Naive thymus-derived CD4-positive, alpha-beta T cell (primary cell): Measurements from ENCODE around the gene P2RX3. TPM values are rescaled to one million over a fixed set of nuclear protein-coding genes. Genes with fewer than 3 reads are reported as not detected.

Experiments
- ATAC-seq: fragments of 150-1000 bp; cut with Tn5 transposase; 2 replicates; pipeline ENCODE4 v1.10.0; 2021; ENCODE audit warnings: mild to moderate bottlenecking, moderate library complexity
- CTCF ChIA-PET: fragments of 350-600 bp; sonication (Branson Sonifier 250); formaldehyde crosslinking; loops from one replicate; lab custom pipeline; 2021; ENCODE audit warnings: antibody characterized with exemption; lab: Charles Lee
- POLR2A ChIA-PET: fragments of 350-600 bp; sonication (Branson Sonifier 250); formaldehyde crosslinking; loops from one replicate; lab custom pipeline; 2021; ENCODE audit warnings: antibody characterized with exemption, inconsistent platforms; lab: Charles Lee
- DNase-seq, 9 donors: peaks; one replicate each; pipeline versions ENCODE4 v3.0.0 to v3.0.0-alpha.2; 2020 to 2022; ENCODE audit warnings: mixed read lengths in 1 of 9
- H3K27ac ChIP-seq: one replicate; pipeline ENCODE4 v1.7.0; 2013; ENCODE audit warnings: mild to moderate bottlenecking, low read depth, low read length, moderate library complexity
- H3K27me3 ChIP-seq, 2 donors: one replicate each; pipeline ENCODE4 v1.7.0; 2013; ENCODE audit warnings: low read length in 2 of 2, mild to moderate bottlenecking in 2 of 2, moderate library complexity in 2 of 2; ENCODE audit not compliant: control insufficient read depth in 2 of 2, insufficient read depth in 2 of 2
- H3K36me3 ChIP-seq, 3 experiments: 1 replicate in 2 of 3; 2 replicates in 1 of 3; pipeline ENCODE4 v1.7.0; 2013; ENCODE audit warnings: low read length in 3 of 3, mild to moderate bottlenecking in 3 of 3, moderate library complexity in 1 of 3; ENCODE audit not compliant: insufficient read depth in 3 of 3, control insufficient read depth in 2 of 3
- H3K4me1 ChIP-seq, 2 donors: one replicate each; pipeline ENCODE4 v1.7.0; 2013; ENCODE audit warnings: low read length in 2 of 2, mild to moderate bottlenecking in 2 of 2, moderate library complexity in 1 of 2; ENCODE audit not compliant: control insufficient read depth in 2 of 2, insufficient read depth in 2 of 2
- H3K4me3 ChIP-seq: 2 replicates; pipeline ENCODE4 v1.7.0; 2013; ENCODE audit warnings: mild to moderate bottlenecking, low read length
- H3K9me3 ChIP-seq, 3 experiments: 1 replicate in 2 of 3; 2 replicates in 1 of 3; pipeline ENCODE4 v1.7.0; 2013; ENCODE audit warnings: low read length in 3 of 3; ENCODE audit not compliant: control insufficient read depth in 2 of 3
- H3K27ac Mint-ChIP-seq, 9 donors: one replicate each; pipeline ENCODE4 v1.8.0; 2020 to 2022; ENCODE audit warnings: mixed read lengths in 9 of 9, mild to moderate bottlenecking in 8 of 9, moderate library complexity in 5 of 9, inconsistent platforms in 2 of 9
- H3K27me3 Mint-ChIP-seq, 5 donors: one replicate each; pipeline ENCODE4 v1.8.0; 2021 to 2022; ENCODE audit warnings: mixed read lengths in 5 of 5, mild to moderate bottlenecking in 1 of 5
- H3K36me3 Mint-ChIP-seq, 5 donors: one replicate each; pipeline ENCODE4 v1.8.0; 2020 to 2022; ENCODE audit warnings: mixed read lengths in 5 of 5, mild to moderate bottlenecking in 3 of 5, inconsistent platforms in 1 of 5
- H3K4me1 Mint-ChIP-seq, 7 donors: one replicate each; pipeline ENCODE4 v1.8.0; 2020 to 2022; ENCODE audit warnings: mixed read lengths in 7 of 7, mild to moderate bottlenecking in 3 of 7, inconsistent platforms in 1 of 7
- H3K4me3 Mint-ChIP-seq, 10 donors: one replicate each; pipeline ENCODE4 v1.8.0; 2020 to 2022; ENCODE audit warnings: mild to moderate bottlenecking in 10 of 10, mixed read lengths in 10 of 10, moderate library complexity in 6 of 10, inconsistent platforms in 2 of 10
- H3K9me3 Mint-ChIP-seq, 11 donors: one replicate each; pipeline ENCODE4 v1.8.0; 2020 to 2022; ENCODE audit warnings: mixed read lengths in 11 of 11, mild to moderate bottlenecking in 4 of 11, inconsistent platforms in 1 of 11, moderate library complexity in 1 of 11
- intact Hi-C, 2 donors: fragments of 100-400 bp; cut with micrococcal nuclease; formaldehyde crosslinking; loops; one replicate each; pipeline ENCODE4 v1.15.1; 2023
- polyA plus RNA-seq, 2 donors: library from polyadenylated mRNA; unstranded; fragments of 300-500 nt; fragmentation: Illumina TruSeq; gene quantifications; one replicate each; pipeline ENCODE4 v1.2.3, GENCODE V29; 2021
- total RNA-seq, 6 experiments: library from RNA in 5 of 6; stranded (reverse) in 5 of 6; gene quantifications; 1 replicate in 5 of 6; 2 replicates in 1 of 6; pipeline ENCODE4 v1.2.3 and lab custom pipeline; 2021 to 2026

P2RX3 gene
- total and polyA plus RNA-seq, 7 experiments from 2014 or later: not detected

DNA sequence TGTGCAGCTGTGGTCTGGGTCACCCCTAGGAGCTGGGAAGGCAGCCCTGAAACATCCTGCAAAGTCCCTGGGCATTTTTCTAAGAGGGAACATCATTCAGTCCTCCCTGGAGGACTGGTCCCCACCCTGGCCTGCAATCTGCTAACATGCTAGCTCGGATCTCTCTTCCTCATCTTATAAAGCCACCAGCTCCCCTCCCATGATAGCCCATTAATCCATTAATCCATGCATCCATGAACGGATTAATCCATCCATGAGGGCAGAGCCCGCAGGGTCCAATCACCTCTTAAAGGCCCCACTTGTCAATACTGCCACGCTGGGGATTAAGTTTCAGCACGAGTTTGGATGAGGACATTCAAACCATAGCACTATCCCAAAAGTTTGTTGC is 30.7 kb downstream of the P2RX3 start:
- H3K4me3 Mint-ChIP-seq: no peak overlapping the region
- no peaks in the 10 kb centered on the region for H3K4me1 Mint-ChIP-seq
- H3K36me3 ChIP-seq: no peaks in the 10 kb centered on the region
- H3K27me3 ChIP-seq: peaks cover 0 to 4% of the 10 kb centered on the region in 2 donors
- DNase-seq (no peak), ATAC-seq (no peak)
- H3K36me3 Mint-ChIP-seq: no peaks in the 10 kb centered on the region
- no peak overlapping the region for H3K4me3 ChIP-seq
- ChIA-PET POLR2A (no interaction called here), CTCF (no interaction called here)
- H3K9me3 Mint-ChIP-seq: no peaks in the 10 kb centered on the region
- H3K4me1 ChIP-seq: no peaks in the 10 kb centered on the region
- H3K9me3 ChIP-seq: no peaks in the 10 kb centered on the region
- intact Hi-C loops: no loop called here
- no peak overlapping the region for H3K27ac Mint-ChIP-seq
- no peak overlapping the region for H3K27ac ChIP-seq
- no peaks in the 10 kb centered on the region for H3K27me3 Mint-ChIP-seq

DNA sequence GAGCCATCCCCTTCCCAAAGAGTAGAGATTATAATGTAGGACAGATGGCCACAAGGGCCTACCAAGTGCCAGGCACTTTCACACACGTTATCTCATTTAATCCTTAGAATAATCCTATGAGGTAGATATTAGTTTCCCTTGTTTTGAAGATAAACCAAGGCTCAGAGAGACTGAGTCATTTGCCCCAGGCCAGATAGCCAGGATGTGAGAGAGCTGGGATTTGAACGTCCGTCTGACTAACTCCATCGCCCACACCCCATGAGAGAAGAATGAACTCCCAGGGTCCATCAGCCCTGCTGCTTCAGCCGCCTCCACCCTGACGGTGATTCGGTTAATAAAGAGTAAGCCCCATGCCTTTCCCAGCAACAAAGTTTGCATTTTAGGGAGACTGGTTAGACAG is 32.1 kb downstream of the P2RX3 start:
- H3K36me3 Mint-ChIP-seq: no peaks in the 10 kb centered on the region
- Histone ChIP-seq H3K4me1 (no peaks in the 10 kb centered on the region), H3K9me3 (no peaks in the 10 kb centered on the region), H3K27me3 (no peaks in the 10 kb centered on the region), H3K4me3 (no peak overlapping the region), H3K36me3 (no peaks in the 10 kb centered on the region), H3K27ac (no peak overlapping the region)
- H3K27me3 Mint-ChIP-seq: no peaks in the 10 kb centered on the region
- no peak overlapping the region for H3K4me3 Mint-ChIP-seq
- ChIA-PET POLR2A (no interaction called here), CTCF (interaction anchor here (0.6 kb wide), 1 partner anchor 1301 kb away, joined by 3 read pairs; no protein-coding TSS in a partner anchor)
- no peaks in the 10 kb centered on the region for H3K9me3 Mint-ChIP-seq
- ATAC-seq (no peak), DNase-seq (no peak)
- intact Hi-C loops: no loop called here
- no peak overlapping the region for H3K27ac Mint-ChIP-seq
- H3K4me1 Mint-ChIP-seq: no peaks in the 10 kb centered on the region

DNA sequence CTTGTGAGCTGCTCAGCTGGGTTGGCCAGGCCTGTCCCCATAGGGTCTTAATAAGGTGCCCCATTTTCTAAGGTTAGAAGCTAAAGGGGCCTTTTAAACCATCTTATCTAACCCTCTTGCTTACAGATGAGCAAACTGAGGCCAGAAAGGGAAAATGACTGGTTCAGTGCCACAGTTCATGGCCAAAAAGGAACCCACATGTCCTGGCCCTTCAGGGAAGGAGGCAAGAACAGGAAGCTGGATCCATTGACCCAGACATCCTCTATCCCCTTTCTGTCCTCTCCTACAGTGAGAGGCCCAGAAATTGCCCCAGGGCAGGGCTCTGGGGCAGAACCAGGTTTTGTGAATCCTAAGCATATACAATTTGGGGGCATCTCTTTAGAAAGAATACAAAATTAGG is 32.8 kb downstream of the P2RX3 start:
- Histone ChIP-seq H3K36me3 (no peaks in the 10 kb centered on the region), H3K4me1 (no peaks in the 10 kb centered on the region), H3K27me3 (no peaks in the 10 kb centered on the region), H3K4me3 (no peak overlapping the region), H3K9me3 (no peaks in the 10 kb centered on the region), H3K27ac (no peak overlapping the region)
- no peak for ATAC-seq
- POLR2A ChIA-PET: no interaction called here
- intact Hi-C loops: no loop called here
- H3K27ac Mint-ChIP-seq: no peak overlapping the region
- no peak for DNase-seq
- H3K27me3 Mint-ChIP-seq: no peaks in the 10 kb centered on the region
- H3K36me3 Mint-ChIP-seq: no peaks in the 10 kb centered on the region
- H3K4me3 Mint-ChIP-seq: no peak overlapping the region
- CTCF ChIA-PET: interaction anchor here (0.6 kb wide), 1 partner anchor 1300 kb away, joined by 3 read pairs; no protein-coding TSS in a partner anchor
- no peaks in the 10 kb centered on the region for H3K9me3 Mint-ChIP-seq
- H3K4me1 Mint-ChIP-seq: no peaks in the 10 kb centered on the region

- no peak overlapping the region for H3K27ac ChIP-seq
- H3K4me3 ChIP-seq: no peak overlapping the region
- H3K9me3 ChIP-seq: no peaks in the 10 kb centered on the region
- Mint-ChIP-seq H3K36me3 (no peaks in the 10 kb centered on the region), H3K4me3 (no peak overlapping the region), H3K4me1 (no peaks in the 10 kb centered on the region), H3K27me3 (peaks cover 0 to 10% (median 5%) of the 10 kb centered on the region in 5 donors), H3K27ac (no peak overlapping the region), H3K9me3 (no peaks in the 10 kb centered on the region)
- no peak for DNase-seq
- H3K27me3 ChIP-seq: no peaks in the 10 kb centered on the region
- ChIA-PET POLR2A (no interaction called here), CTCF (interaction anchor here (1.0 kb wide), 1 partner anchor 120 kb away, joined by 3 read pairs; no protein-coding TSS in a partner anchor)
- ATAC-seq: no peak
- no peaks in the 10 kb centered on the region for H3K4me1 ChIP-seq
- H3K36me3 ChIP-seq: no peaks in the 10 kb centered on the region
- intact Hi-C loops: no loop called here
These were observed 35.0 kb downstream of the P2RX3 start for GRCh38 chr11:57373146-57373545.

GRCh38 chr11:57374966-57375365 is 36.8 kb downstream of the P2RX3 start:
- CTCF ChIA-PET: no interaction called here

DNA sequence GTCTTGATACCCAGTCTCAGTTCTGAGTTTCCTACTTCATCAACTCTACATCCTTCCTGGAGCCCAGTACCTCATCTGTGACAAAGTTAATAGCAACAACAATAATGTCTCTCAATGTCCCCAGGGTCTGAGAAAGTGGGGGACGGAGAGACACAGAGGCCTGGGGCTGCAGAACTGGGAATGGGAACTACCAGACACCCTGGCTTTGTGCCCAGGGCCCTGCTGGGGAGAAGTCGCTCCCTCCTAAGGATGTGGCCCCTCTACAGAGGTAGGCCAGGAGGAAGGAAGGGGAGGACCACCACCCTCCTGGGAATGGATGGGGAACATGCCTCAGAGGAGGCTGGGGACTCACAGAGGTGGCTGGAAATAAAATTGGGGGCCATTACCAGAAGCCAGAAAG is 37.3 kb downstream of the P2RX3 start:
- Histone ChIP-seq H3K4me3 (no peak overlapping the region), H3K27me3 (peaks cover 0 to 2% of the 10 kb centered on the region in 2 donors), H3K9me3 (no peaks in the 10 kb centered on the region), H3K27ac (no peak overlapping the region), H3K4me1 (no peaks in the 10 kb centered on the region), H3K36me3 (no peaks in the 10 kb centered on the region)
- intact Hi-C loops: no loop called here
- Mint-ChIP-seq H3K36me3 (no peaks in the 10 kb centered on the region), H3K27me3 (peaks cover 2 to 15% (median 9%) of the 10 kb centered on the region in 5 donors), H3K4me3 (no peak overlapping the region), H3K27ac (no peak overlapping the region), H3K4me1 (no peaks in the 10 kb centered on the region), H3K9me3 (peaks cover 0 to 3% (median 0%) of the 10 kb centered on the region in 11 donors)
- ATAC-seq (no peak), DNase-seq (no peak)
- ChIA-PET POLR2A (no interaction called here), CTCF (no interaction called here)

More at GRCh38 chr11:57374966-57375365, 36.8 kb downstream of the P2RX3 start:
- DNase-seq (no peak), ATAC-seq (no peak)
- no peak overlapping the region for H3K4me3 ChIP-seq
- H3K4me1 ChIP-seq: no peaks in the 10 kb centered on the region
- H3K4me3 Mint-ChIP-seq: no peak overlapping the region
- H3K27ac Mint-ChIP-seq: no peak overlapping the region
- intact Hi-C loops: no loop called here
- POLR2A ChIA-PET: no interaction called here
- peaks cover 0 to 2% of the 10 kb centered on the region in 2 donors for H3K27me3 ChIP-seq
- no peaks in the 10 kb centered on the region for H3K9me3 ChIP-seq
- no peaks in the 10 kb centered on the region for H3K36me3 ChIP-seq
- no peaks in the 10 kb centered on the region for H3K36me3 Mint-ChIP-seq
- H3K9me3 Mint-ChIP-seq: peaks cover 0 to 3% (median 0%) of the 10 kb centered on the region in 11 donors
- no peaks in the 10 kb centered on the region for H3K4me1 Mint-ChIP-seq
- H3K27ac ChIP-seq: no peak overlapping the region
- peaks cover 0 to 15% (median 5%) of the 10 kb centered on the region in 5 donors for H3K27me3 Mint-ChIP-seq
